Hypothalamus (tissue), 51 donors: Measurements from ENCODE around the gene PLEKHG2.

ENCODE experiments used
- DNase-seq, 51 donors: peaks; one replicate each; lab custom pipeline; 2025; lab: John Stamatoyannopoulos, UW

Gene PLEKHG2

DNA sequence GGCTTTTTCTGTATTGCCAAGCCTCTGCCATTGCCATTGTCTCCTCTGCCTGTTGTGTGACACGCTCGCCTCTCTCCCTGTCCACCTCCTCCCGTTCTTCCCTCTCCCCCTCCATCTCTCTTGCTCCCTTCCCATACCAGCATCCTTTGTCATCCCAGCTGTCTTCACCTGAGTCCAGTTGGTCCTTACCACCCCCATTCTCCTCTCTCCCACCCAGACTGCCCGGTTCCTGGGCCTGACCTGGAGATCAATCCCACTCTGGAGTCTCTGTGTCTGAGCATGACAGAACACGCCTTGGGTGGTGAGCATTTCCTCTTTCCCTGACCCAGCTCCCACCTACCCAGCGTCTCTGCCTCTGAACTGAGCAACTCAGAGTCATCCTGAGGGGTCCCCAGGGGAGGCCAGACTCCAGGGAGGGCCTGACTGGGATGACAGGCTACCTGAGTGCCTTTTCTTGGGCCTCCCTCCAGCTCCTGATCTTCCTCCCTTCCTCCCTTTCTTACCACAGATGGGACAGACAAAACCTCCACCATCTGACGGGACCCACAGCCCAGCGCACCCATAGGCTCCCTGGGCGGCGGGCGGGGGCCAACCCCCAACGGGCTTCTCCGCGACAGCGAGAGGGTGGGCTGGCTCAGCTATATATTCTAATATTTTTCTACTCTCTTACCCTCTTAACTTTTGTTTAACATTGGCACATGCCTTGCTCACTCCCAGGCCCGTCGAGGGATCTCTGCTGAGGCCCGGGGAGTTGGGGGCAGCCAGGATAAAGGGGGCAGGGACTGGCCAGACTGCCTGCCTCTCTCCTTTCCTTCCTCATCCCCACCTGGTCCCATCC is 29.3 kb upstream of the PLEKHG2 start:
- no peak for DNase-seq

- no peak for DNase-seq
These were observed 27.5 kb upstream of the PLEKHG2 start for GRCh38 chr19:39384839-39385568.

DNA sequence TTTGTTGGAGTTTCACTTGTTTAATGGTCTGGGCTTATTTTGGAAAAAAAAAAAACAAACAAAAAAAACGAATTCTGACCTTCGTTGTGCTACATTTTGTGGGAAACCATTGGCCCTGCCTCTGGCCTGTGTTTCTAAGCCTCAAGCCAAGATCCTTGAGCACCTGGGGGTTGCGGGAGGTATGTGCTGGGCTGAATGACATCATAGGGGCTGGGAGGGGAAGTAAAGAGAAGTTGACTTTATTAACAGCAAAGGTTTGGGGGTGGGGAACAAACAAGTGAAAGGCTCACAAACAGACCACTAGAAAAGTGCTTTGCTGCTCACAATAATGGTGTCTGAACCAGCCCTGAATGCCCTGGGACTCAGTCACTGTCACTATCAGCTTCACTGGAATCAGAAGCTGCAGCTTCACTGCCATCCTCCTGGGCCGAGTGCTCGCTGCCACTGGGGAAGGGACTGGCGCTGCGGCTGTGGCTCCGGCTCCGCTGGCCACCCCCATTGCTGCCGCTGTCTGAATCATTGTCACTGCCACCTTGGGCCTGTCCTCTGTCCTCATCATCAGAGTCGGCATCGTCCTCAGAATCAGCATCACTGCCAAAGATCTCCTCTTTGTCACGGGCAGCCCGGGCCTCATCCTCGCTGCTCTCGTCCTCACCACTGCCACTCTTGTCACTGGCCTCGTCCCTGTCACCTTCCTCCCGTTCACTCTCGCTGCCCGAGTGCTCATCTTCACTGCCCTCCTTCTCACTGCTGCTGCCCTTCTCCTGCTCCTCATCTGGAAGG is 26.6 kb upstream of the PLEKHG2 start:
- no peak for DNase-seq

DNA sequence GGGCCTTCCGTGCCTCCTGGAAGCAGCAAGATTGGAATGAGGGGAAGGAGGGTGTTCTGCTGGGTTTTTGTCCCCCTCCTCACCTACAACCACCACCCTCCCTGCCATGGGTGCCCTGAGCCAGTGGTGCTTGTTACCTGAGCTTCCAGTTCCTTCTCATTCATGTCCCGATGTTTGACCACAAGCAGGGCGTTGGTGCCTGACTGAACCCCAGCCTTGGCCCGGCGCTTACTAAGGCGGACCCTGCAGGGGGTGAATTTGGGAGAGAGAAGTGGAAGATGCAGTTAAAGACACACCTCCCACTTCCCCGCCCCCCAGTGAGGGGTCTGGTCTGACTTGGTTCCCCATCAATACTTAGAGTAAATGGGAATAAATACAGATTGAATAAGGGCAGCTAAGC is 25.9 kb upstream of the PLEKHG2 start:
- no peak for DNase-seq

DNA sequence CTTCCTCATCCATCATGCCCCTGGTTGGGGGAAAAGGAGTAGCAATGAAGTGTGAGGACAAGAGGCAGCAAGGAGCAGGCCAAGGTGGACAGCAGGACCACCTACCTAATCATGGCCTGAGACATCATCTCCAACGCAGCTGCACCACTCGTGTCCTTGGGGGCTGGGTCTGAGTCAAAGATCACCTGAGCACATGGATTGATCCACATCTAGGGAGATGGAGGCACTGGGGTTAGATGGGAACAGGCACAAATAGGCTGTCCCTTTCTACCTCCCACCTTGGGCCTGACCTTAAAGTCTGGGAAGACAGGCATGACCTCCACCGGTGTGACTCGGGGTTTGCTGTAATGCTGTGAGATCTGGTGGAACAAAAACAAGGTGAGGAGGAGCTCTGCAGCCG is 23.8 kb upstream of the PLEKHG2 start:
- no peak for DNase-seq

DNA sequence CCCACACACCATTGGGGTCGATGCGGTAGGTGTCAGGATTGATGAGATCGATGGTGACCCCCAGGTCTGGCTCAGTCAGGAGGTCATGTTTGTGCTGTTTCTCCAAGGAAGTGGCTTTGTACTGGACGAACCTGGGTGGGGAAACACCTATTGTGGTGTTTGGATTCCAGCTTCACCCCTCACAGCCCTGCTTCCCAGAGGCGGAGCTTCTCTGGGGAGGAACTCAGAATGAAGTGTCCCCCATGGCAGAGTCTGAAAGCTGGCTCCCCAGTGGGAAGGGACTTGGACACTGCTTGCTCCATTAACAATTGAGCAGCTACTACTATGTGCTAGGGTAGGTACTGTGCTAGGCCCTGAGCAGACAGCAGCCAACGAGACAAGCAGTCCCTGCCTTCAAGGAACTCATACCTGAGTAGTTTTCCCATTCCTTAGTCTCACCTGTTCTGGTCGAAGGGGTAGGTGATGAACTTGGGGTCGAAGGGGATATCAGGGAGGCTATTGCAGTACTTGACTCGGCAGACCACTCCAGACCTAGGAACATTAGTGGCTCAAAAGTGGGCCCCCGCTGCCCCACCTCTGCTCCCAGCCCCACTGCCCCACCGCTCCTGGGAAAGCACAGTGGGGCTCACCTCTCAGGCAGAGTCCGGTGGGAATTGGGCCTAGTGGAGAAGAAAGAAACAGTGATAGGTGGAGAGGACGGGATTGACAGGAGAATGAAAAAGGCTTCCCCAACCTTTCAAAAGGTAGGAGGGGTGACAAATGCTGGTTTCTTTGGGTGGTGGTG is 22.6 kb upstream of the PLEKHG2 start:
- DNase-seq = no peak

DNA sequence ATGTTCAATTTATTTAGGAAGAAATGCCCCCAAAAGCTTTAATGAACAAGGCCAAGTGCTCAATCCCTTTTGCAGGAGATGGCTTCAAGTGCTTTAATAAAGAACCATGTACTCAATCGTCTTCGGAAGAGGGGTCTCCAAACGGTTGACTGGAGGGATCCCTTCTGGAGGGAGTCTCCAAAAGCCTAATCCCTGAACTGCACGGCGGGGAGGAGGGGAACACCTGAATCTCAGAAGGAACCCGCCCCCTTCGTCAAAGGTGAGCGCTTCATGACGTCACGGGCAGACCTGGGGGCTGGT is 22.1 kb upstream of the PLEKHG2 start:
- DNase-seq = no peak

GRCh38 chr19:39390751-39391437 is 21.6 kb upstream of the PLEKHG2 start, which contains the start of the genes MED29 and PAF1:
MED29 (plus strand) TSS chr19:39391378; CDS start chr19:39391423, 45 bp downstream.
PAF1 (minus strand) TSS chr19:39391106; CDS start chr19:39390864, 242 bp downstream.
- DNase-seq = peak; percentile 49 to 100 (median 95)

DNA sequence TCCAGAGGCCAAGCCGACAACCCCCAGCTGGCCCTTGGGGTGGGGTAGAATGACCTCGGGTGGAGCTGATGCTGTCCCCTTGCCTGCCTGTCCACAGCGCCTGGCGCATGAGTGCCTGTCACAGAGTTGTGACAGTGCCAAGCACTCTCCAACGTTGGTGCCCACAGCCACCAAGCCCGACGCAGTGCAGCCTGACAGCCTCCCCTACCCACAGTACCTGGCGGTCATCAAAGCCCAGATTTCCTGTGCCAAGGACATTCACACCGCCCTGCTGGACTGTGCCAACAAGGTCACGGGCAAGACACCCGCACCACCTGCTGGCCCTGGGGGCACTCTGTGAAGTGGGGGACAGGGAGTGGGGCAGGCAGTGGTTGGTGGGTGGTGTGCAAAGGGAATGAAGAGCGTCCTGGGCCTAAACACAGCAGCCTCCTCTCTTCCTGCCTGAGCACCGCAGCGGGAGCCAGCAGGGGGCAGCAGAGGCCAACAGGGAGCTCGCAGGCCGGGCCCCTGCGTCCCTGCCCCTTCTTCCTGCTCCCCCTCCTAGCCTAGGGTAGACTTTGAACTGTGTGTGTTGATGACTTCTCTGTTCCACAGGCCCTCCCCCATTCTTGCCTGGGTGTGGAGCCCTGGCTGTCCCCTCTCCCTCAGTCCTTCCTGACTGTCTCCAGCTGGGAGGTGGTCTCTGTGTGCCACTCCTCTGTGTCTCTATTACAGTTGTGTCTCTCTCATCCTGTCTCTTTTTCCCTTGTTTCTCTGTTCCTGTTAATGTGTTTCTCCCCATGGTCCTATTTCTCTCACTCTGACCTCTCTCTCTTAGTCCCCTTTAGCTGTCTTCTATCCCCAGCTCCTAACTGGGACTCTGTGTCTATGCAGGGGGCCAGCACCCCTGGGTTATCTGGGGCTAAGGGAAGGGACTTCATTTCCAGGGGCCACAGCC is 14.8 kb upstream of the PLEKHG2 start:
- DNase-seq = peak in 49 of 51 donors; percentile 13 to 87 (median 67)

- peak in 26 of 51 donors; percentile 10 to 60 (median 28) for DNase-seq
These were observed 14.1 kb upstream of the PLEKHG2 start for GRCh38 chr19:39398297-39398864.

DNA sequence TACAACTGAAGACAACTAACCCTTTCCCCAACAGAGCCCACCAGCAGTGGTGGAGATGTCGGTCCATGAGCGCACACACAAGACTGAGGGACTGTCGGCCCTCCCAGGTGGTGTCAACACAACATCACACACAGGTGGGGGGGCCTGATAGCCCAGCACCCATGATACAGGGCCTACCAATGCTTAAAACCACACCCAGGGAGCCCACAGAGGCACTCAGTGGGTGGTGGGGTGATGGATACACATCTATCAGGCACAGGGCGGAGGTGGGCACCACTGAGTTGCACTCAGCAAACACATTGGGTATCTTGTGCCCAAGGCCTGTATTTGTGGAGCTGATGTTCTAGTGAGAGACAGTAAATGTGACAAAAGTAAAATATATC is 12.8 kb upstream of the PLEKHG2 start:
- no peak for DNase-seq

DNA sequence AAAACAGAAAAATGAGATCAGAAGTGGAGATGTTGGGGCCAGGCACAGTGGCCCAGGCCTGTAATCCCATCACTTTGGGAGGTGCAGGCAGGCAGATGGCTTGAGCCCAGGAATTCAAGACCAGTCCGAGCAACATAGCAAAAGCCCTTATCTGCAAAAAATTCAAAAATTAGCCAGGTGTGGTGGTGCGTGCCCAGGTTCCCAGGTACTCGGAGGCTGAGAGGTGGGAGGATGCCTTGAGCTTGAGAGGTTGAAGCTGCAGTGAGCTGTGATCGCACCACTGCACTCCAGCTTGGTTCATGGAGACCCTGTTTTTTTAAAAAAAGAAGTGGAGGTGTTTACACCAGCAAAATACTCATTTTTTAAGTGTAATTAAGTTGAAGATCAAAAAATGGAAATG is 12.4 kb upstream of the PLEKHG2 start:
- no peak for DNase-seq

GRCh38 chr19:39401070-39401548 is 11.4 kb upstream of the PLEKHG2 start:
- no peak for DNase-seq

GRCh38 chr19:39401549-39402345 is 10.7 kb upstream of the PLEKHG2 start:
- peak in 11 of 51 donors; percentile 11 to 83 (median 24) for DNase-seq

- peak in 50 of 51 donors; percentile 18 to 83 (median 58) for DNase-seq
These were observed 9.8 kb upstream of the PLEKHG2 start for GRCh38 chr19:39402346-39403300.
